Right lobe of liver (tissue), 6 donors: Measurements from ENCODE around the gene ELAC1. TPM values are rescaled to one million over a fixed set of nuclear protein-coding genes. Genes with fewer than 3 reads are reported as not detected.

ENCODE experiments used
- ATAC-seq, 4 donors: fragments of 200-7000 bp; cut with Tn5 transposase; one replicate each; pipeline ENCODE4 v1.9.1; 2020; ENCODE audit warnings: mild to moderate bottlenecking in 4 of 4, moderate library complexity in 4 of 4
- DNase-seq, 3 donors: peaks; one replicate each; pipeline ENCODE4 v3.0.0-alpha.2; 2020
- H3K27ac ChIP-seq, 3 donors: fragments of 200-600 bp; one replicate each; pipeline ENCODE4 v1.8.0; 2022
- H3K27me3 ChIP-seq, 2 donors: fragments of 200-600 bp; one replicate each; pipeline ENCODE4 v1.8.0; 2022
- H3K36me3 ChIP-seq, 4 donors: fragments of 200-600 bp; sonication (generic) in 1 of 4; one replicate each; pipeline versions ENCODE4 v1.5.1 to v1.8.0; 2017 to 2022; ENCODE audit warnings: control low read depth in 1 of 4
- H3K4me1 ChIP-seq, 4 donors: fragments of 200-600 bp; sonication (generic) in 1 of 4; one replicate each; pipeline versions ENCODE4 v1.5.1 to v1.8.0; 2017 to 2022; ENCODE audit warnings: control low read depth in 1 of 4
- H3K4me3 ChIP-seq, 3 donors: fragments of 200-600 bp; one replicate each; pipeline ENCODE4 v1.8.0; 2022
- H3K9me3 ChIP-seq, 4 donors: fragments of 200-600 bp; sonication (generic) in 1 of 4; one replicate each; pipeline versions ENCODE4 v1.5.1 to v1.8.0; 2017 to 2022; ENCODE audit warnings: control low read depth in 1 of 4
- CTCF ChIP-seq, 4 donors: fragments of 200-600 bp in 3 of 4; fragments of 450-650 bp in 1 of 4; IDR thresholded peaks; one replicate each; pipeline versions ENCODE4 v1.5.1 to v1.8.0; 2016 to 2022; ENCODE audit warnings: antibody characterized with exemption in 4 of 4, mild to moderate bottlenecking in 2 of 4
- POLR2A ChIP-seq: fragments of 450-650 bp; IDR thresholded peaks from one replicate; pipeline ENCODE4 v1.6.1; 2017; ENCODE audit warnings: antibody characterized with exemption, mild to moderate bottlenecking
- WGBS: methylation state at CpG from one replicate; pipeline ENCODE4 v1.1.6; 2018; ENCODE audit warnings: low coverage, low lambda C conversion rate; ENCODE audit not compliant: insufficient coverage; ENCODE audit errors: missing lambda C conversion rate; 5-methylcytosine and 5-hydroxymethylcytosine counted together
- intact Hi-C, 2 donors: fragments of 100-400 bp; cut with DNase I; formaldehyde crosslinking; loops; one replicate each; pipeline versions ENCODE4 v1.11.2 to v1.14.1; 2022
- total RNA-seq, 6 experiments: library from RNA; depleted of rRNA in 2 of 6; stranded (reverse); fragments of >200 nt in 2 of 6; fragmentation: NEBNext Ultra II Directional in 3 of 6; extraction: Animal tissue kit (Norgen Biotek cat#: 25700) in 3 of 6; gene quantifications; one replicate each; pipeline versions ENCODE4 v1.1.0 to v1.2.4, GENCODE V29; 2016 to 2023
- donor health status: DM: no; HTN: yes; CAD: no.
- donor health status: DM: no; HTN: no; CAD: no.
- donor health status: DM: no; HTN: no; CAD: no.
- donor health status: DM: no; HTN: yes; CAD: no.
- donor health status: DM: no; HTN: yes; CAD: no.

The ELAC1 gene
- total RNA-seq, 6 experiments from 2014 or later, result 3.5 to 7.2 (median 4.4) TPM

DNA sequence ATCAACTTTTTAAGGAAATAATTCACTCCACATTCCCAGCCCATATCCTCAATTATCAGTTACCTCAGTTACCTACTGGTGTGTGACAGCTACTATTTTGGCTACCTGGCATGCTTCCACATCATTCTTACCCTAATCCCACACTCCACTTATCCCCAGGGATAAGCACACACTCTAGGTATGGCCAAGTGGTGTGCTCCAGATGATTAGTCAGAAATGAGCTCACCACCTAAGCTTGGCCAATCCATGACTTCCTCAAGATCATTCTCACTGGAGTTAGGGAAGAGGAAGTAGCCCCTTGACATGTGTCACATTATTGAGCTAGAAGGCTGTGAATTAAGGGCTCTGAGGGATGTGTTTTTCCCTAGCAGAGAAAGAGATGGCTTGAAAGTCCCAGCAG, 41.2 kb downstream of the ELAC1 start:
- Histone ChIP-seq H3K4me1 (no peaks in the 10 kb centered on the region), H3K4me3 (no peak overlapping the region), H3K9me3 (no peaks in the 10 kb centered on the region), H3K27ac (no peak overlapping the region), H3K27me3 (no peaks in the 10 kb centered on the region), H3K36me3 (no peaks in the 10 kb centered on the region)
- no peak for DNase-seq
- intact Hi-C loops, result no loop called here
- ATAC-seq, result peak in 1 of 4 donors; percentile 45
- TF ChIP-seq CTCF (IDR thresholded peaks at IDR 0.05) (no peak), POLR2A (no peak)

DNA sequence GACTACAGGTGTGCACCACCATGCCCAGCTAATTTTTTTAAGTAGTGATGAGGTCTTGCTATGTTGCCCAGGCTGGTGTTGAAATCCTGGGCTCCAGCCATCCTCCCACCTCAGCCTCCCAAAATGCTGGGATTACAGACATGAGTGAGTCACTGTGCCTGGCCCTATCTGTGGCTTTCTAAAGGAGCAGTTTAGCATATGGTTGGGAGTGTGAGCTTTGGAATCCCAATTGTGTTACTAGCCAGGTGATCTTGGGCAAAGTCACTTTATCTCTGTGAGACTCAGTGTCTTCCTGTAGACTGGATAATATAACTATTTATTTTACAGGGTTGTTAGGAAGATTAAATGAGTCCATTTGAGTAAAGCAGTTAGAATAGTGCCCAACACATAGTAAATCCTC, 42.4 kb downstream of the ELAC1 start:
- TF ChIP-seq CTCF (IDR thresholded peaks at IDR 0.05) (no peak), POLR2A (no peak)
- ATAC-seq (no peak), DNase-seq (no peak)
- H3K9me3 ChIP-seq, result no peaks in the 10 kb centered on the region
- no peak overlapping the region for H3K4me3 ChIP-seq
- intact Hi-C loops, result no loop called here
- no peaks in the 10 kb centered on the region for H3K27me3 ChIP-seq
- no peak overlapping the region for H3K27ac ChIP-seq
- no peaks in the 10 kb centered on the region for H3K36me3 ChIP-seq
- no peaks in the 10 kb centered on the region for H3K4me1 ChIP-seq

- H3K27me3 ChIP-seq, result no peaks in the 10 kb centered on the region
- H3K36me3 ChIP-seq, result no peaks in the 10 kb centered on the region
- ATAC-seq, result no peak
- WGBS, result 81% methylated on average over 3 of the region's 3 CpGs
- no peaks in the 10 kb centered on the region for H3K4me1 ChIP-seq
- no peak for DNase-seq
- no peak overlapping the region for H3K4me3 ChIP-seq
- intact Hi-C loops, result no loop called here
- no peak for TF ChIP-seq CTCF (IDR thresholded peaks at IDR 0.05)
- no peak for TF ChIP-seq POLR2A
- H3K9me3 ChIP-seq, result no peaks in the 10 kb centered on the region
- no peak overlapping the region for H3K27ac ChIP-seq
Observed at GRCh38 chr18:51011709-51012108, 43.9 kb downstream of the ELAC1 start.

- TF ChIP-seq POLR2A, result no peak
- no peak for TF ChIP-seq CTCF (IDR thresholded peaks at IDR 0.05)
Observed at GRCh38 chr18:51012441-51012840, 44.6 kb downstream of the ELAC1 start.

DNA sequence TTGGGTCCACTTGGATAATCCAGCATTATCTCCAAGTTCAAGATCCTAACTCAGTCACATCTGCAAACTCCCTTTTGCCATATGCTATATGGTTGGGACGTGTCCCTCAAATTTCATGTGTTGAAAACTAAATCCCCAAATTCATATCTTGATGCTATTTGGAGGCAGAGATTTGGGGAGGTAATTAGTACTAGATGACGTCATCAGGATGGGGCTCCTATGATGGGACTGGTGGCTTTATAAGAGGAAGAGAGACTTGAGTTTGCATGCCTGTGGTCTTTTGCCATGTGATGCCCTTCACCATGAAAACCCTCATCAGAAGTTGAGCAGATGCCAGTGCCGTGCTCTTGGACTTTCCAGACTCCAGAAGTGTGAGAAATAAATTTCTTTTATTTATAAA, 45.4 kb downstream of the ELAC1 start:
- no peaks in the 10 kb centered on the region for H3K27me3 ChIP-seq
- DNase-seq (no peak), ATAC-seq (no peak)
- H3K27ac ChIP-seq, result no peak overlapping the region
- no peaks in the 10 kb centered on the region for H3K9me3 ChIP-seq
- no peak for TF ChIP-seq POLR2A
- TF ChIP-seq CTCF (IDR thresholded peaks at IDR 0.05), result no peak
- intact Hi-C loops, result no loop called here
- no peak overlapping the region for H3K4me3 ChIP-seq
- 100% methylated on average over 2 of the region's 3 CpGs for WGBS
- no peaks in the 10 kb centered on the region for H3K4me1 ChIP-seq
- no peaks in the 10 kb centered on the region for H3K36me3 ChIP-seq

More at GRCh38 chr18:51012441-51012840, 44.6 kb downstream of the ELAC1 start:
- Histone ChIP-seq H3K27me3 (no peaks in the 10 kb centered on the region), H3K4me3 (no peak overlapping the region), H3K4me1 (no peaks in the 10 kb centered on the region), H3K27ac (no peak overlapping the region), H3K9me3 (no peaks in the 10 kb centered on the region), H3K36me3 (no peaks in the 10 kb centered on the region)
- WGBS, result 90% methylated on average over 2 of the region's 3 CpGs
- ATAC-seq, result no peak
- intact Hi-C loops, result no loop called here
- DNase-seq, result no peak
